Activated T-helper 1 cell treated with anti-CD3 and anti-CD28 coated beads, Interleukin-2, amount 50 U/mL, for 16 hours (primary cell): Measurements from ENCODE around the gene TTC16.
"Not testable (repeated sequence)": the region's sequence is repeated elsewhere in the genome, so short reads cannot be mapped to it uniquely, and the experiment has no call there.

ENCODE experiments used
- DNase-seq, 2 donors: peaks; one replicate each; pipeline ENCODE4 v3.0.0-alpha.2; 2020; ENCODE audit warnings: low read depth in 1 of 2, low spot score in 1 of 2

Gene TTC16

GRCh38 chr9:127742435-127743088, 26.7 kb downstream of the TTC16 start:
- no peak for DNase-seq

- DNase-seq: no peak
Measured at GRCh38 chr9:127744398-127745110, 28.7 kb downstream of the TTC16 start.

GRCh38 chr9:127746959-127747569, 31.2 kb downstream of the TTC16 start:
- no peak for DNase-seq

- no peak for DNase-seq
Measured at GRCh38 chr9:127749090-127749787, 33.4 kb downstream of the TTC16 start.

GRCh38 chr9:127751269-127752054, 35.6 kb downstream of the TTC16 start:
- DNase-seq: no peak

GRCh38 chr9:127753148-127753547, 37.3 kb downstream of the TTC16 start:
- DNase-seq: no peak

GRCh38 chr9:127753622-127754021, 37.7 kb downstream of the TTC16 start:
- no peak for DNase-seq

- no peak for DNase-seq
Measured at GRCh38 chr9:127754099-127755060, 38.5 kb downstream of the TTC16 start.

- no peak for DNase-seq
Measured at GRCh38 chr9:127755061-127756060, 39.5 kb downstream of the TTC16 start.

GRCh38 chr9:127756233-127756632, 40.4 kb downstream of the TTC16 start:
- no peak for DNase-seq

- DNase-seq: not testable (repeated sequence)
Measured at GRCh38 chr9:127756776-127757175, 40.9 kb downstream of the TTC16 start.

- no peak for DNase-seq
Measured at GRCh38 chr9:127758843-127759242, 43.0 kb downstream of the TTC16 start.

- DNase-seq: no peak
Measured at GRCh38 chr9:127761061-127761460, 45.2 kb downstream of the TTC16 start.

GRCh38 chr9:127761491-127761956, 45.6 kb downstream of the TTC16 start:
- no peak for DNase-seq

- DNase-seq: no peak
Measured at GRCh38 chr9:127762111-127762676, 46.3 kb downstream of the TTC16 start.

- DNase-seq: no peak
Measured at GRCh38 chr9:127763918-127764384, 48.1 kb downstream of the TTC16 start.

- no peak for DNase-seq
Measured at GRCh38 chr9:127765418-127765817, 49.5 kb downstream of the TTC16 start.

- DNase-seq: no peak
Measured at GRCh38 chr9:127767410-127767809, 51.5 kb downstream of the TTC16 start.
